Neural crest cell (in vitro differentiated cells): ENCODE measurements around the gene CCDC63. TPM values are rescaled to one million over a fixed set of nuclear protein-coding genes. Genes with fewer than 3 reads are reported as not detected.
A peak's percentile ranks its signal among the peaks of the same experiment; 100 is the strongest.

Source experiments
- DNase-seq: peaks from one replicate; pipeline ENCODE4 v3.0.0; 2021; ENCODE audit warnings: low read depth, mixed read lengths, low spot score
- H3K27ac Mint-ChIP-seq: one replicate; pipeline ENCODE4 v1.8.0; 2021; ENCODE audit warnings: mild to moderate bottlenecking, mixed read lengths; ENCODE audit not compliant: unreplicated experiment
- H3K27me3 Mint-ChIP-seq: 2 replicates; pipeline ENCODE4 v1.8.0; 2021; ENCODE audit warnings: low read depth, mild to moderate bottlenecking, mixed read lengths
- H3K36me3 Mint-ChIP-seq: 2 replicates; pipeline ENCODE4 v1.8.0; 2021; ENCODE audit warnings: low read depth, mild to moderate bottlenecking, mixed read lengths
- H3K4me1 Mint-ChIP-seq: 2 replicates; pipeline ENCODE4 v1.8.0; 2021; ENCODE audit warnings: mixed read lengths
- H3K4me3 Mint-ChIP-seq: one replicate; pipeline ENCODE4 v1.8.0; 2021; ENCODE audit warnings: mild to moderate bottlenecking, mixed read lengths
- H3K9me3 Mint-ChIP-seq: 2 replicates; pipeline ENCODE4 v1.8.0; 2021; ENCODE audit warnings: mixed read lengths
- CTCF ChIP-seq: fragments of 200-600 bp; sonication (generic); conservative IDR thresholded peaks from 2 replicates; pipeline ENCODE4 v1.5.0; 2021; ENCODE audit warnings: antibody characterized with exemption, mild to moderate bottlenecking
- total RNA-seq: library from RNA; stranded (reverse); gene quantifications from 2 replicates; pipeline ENCODE4 v1.2.1, GENCODE V29; 2021

Gene CCDC63
- total RNA-seq, 1 donor from 2014 or later: not detected

GRCh38 chr12:110928700-110929099 lies 81.9 kb downstream of the CCDC63 start:
- no peaks in the 10 kb centered on the region for H3K36me3 Mint-ChIP-seq
- TF ChIP-seq CTCF: no peak
- DNase-seq: no peak
- no peak overlapping the region for H3K27ac Mint-ChIP-seq
- no peaks in the 10 kb centered on the region for H3K9me3 Mint-ChIP-seq
- no peaks in the 10 kb centered on the region for H3K4me1 Mint-ChIP-seq
- peaks cover 9% of the 10 kb centered on the region for H3K27me3 Mint-ChIP-seq
- no peak overlapping the region for H3K4me3 Mint-ChIP-seq

- Mint-ChIP-seq H3K36me3 (no peaks in the 10 kb centered on the region), H3K4me3 (no peak overlapping the region), H3K9me3 (no peaks in the 10 kb centered on the region), H3K4me1 (no peaks in the 10 kb centered on the region), H3K27me3 (peaks cover 17% of the 10 kb centered on the region), H3K27ac (no peak overlapping the region)
- no peak for DNase-seq
- no peak for TF ChIP-seq CTCF
Measured at GRCh38 chr12:110929818-110930217, 83.0 kb downstream of the CCDC63 start.

GRCh38 chr12:110930348-110931314 lies 83.8 kb downstream of the CCDC63 start:
- H3K27ac Mint-ChIP-seq: no peak overlapping the region
- no peaks in the 10 kb centered on the region for H3K9me3 Mint-ChIP-seq
- H3K27me3 Mint-ChIP-seq: peaks cover 25% of the 10 kb centered on the region
- no peaks in the 10 kb centered on the region for H3K36me3 Mint-ChIP-seq
- H3K4me1 Mint-ChIP-seq: no peaks in the 10 kb centered on the region
- no peak for TF ChIP-seq CTCF
- H3K4me3 Mint-ChIP-seq: no peak overlapping the region
- DNase-seq: no peak

DNA sequence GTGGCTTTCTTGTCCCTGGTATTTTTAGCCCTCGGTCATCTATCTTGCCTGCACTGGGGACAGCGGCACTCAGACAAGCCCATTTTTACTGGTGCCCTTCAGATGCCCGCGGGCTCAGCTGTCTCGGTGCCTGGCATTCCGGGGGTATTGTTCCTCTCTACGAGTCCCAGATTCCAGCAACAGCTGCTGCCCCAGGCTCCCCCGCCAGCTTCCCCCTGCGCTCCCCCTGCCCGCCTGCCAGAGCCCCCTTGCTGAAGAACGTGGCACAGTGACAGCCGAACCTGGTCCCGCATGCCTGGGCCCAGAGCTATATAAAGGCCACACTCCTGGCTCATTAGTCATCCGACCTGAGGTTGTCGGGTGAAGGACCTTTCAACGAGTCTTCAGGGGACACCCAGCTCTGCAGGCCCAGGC lies 84.5 kb downstream of the CCDC63 start:
- no peaks in the 10 kb centered on the region for H3K36me3 Mint-ChIP-seq
- H3K9me3 Mint-ChIP-seq: no peaks in the 10 kb centered on the region
- TF ChIP-seq CTCF: no peak
- H3K27ac Mint-ChIP-seq: no peak overlapping the region
- H3K27me3 Mint-ChIP-seq: peaks cover 28% of the 10 kb centered on the region
- H3K4me1 Mint-ChIP-seq: no peaks in the 10 kb centered on the region
- no peak for DNase-seq
- H3K4me3 Mint-ChIP-seq: no peak overlapping the region

DNA sequence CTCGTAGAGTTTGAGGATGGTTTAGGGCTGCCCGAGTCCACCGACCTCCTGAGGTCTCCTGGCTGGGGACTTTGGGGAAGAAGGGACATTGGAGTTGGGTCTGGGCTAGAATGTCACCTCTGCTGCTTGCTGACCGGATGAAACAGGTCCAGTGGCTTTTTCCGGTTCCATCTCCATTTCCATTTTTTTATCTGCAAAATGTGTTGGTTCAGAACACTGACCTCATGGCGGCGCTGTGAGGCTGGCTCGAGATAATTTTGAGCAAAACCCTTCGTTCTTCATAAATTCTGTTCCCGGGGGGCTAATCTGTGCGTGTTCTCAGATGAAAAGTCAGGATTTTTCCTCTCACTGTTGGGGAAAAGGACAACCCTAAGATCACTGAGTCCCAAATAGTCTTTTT lies 85.3 kb downstream of the CCDC63 start:
- no peaks in the 10 kb centered on the region for H3K9me3 Mint-ChIP-seq
- peaks cover 2% of the 10 kb centered on the region for H3K4me1 Mint-ChIP-seq
- H3K36me3 Mint-ChIP-seq: no peaks in the 10 kb centered on the region
- H3K27ac Mint-ChIP-seq: no peak overlapping the region
- H3K27me3 Mint-ChIP-seq: peaks cover 33% of the 10 kb centered on the region
- TF ChIP-seq CTCF: peak; percentile 38
- no peak overlapping the region for H3K4me3 Mint-ChIP-seq
- DNase-seq: peak; percentile 19
